ENCODE results near the gene CA10.

CA10 gene

GRCh38 chr17:52134641-52135040, 23.9 kb downstream of the CA10 start:
- Histone ChIP-seq H3K4me3 (no peak overlapping the region), H3K27me3 (no peaks in the 10 kb centered on the region)

GRCh38 chr17:52128721-52129120, 29.8 kb downstream of the CA10 start:
- TF ChIP-seq Cebpa-rat (IDR thresholded peaks at IDR 0.05): no peak
- Histone ChIP-seq H3K4me3 (no peak overlapping the region), H4K20me1 (no peaks in the 10 kb centered on the region), H3K27me3 (no peaks in the 10 kb centered on the region), H3K4me2 (no peak overlapping the region), H3K27ac (no peak overlapping the region), H3K4me1 (no peaks in the 10 kb centered on the region; a peak in 1 of 20 replicates), H3K9me3 (replicated peaks in 1 of 11) (peaks cover 0 to 8% (median 0%) of the 10 kb centered on the region in 11 experiments; a peak in 2 of 22 replicates), H3K9ac (no peak overlapping the region), H3K36me3 (no peaks in the 10 kb centered on the region)

More at GRCh38 chr17:52134641-52135040, 23.9 kb downstream of the CA10 start:
- H3K9me3 ChIP-seq (replicated peaks in 1 of 11): peaks cover 0 to 8% (median 0%) of the 10 kb centered on the region in 11 experiments; a peak in 2 of 22 replicates
- no peaks in the 10 kb centered on the region for H3K36me3 ChIP-seq
- H3K9ac ChIP-seq: no peak overlapping the region
- H3K4me1 ChIP-seq: peaks cover 0 to 6% (median 0%) of the 10 kb centered on the region in 10 experiments; a peak in 1 of 20 replicates
- no peak for TF ChIP-seq Cebpa-rat (IDR thresholded peaks at IDR 0.05)
- no peak overlapping the region for H3K4me2 ChIP-seq
- H3K27ac ChIP-seq: no peak overlapping the region
- no peaks in the 10 kb centered on the region for H4K20me1 ChIP-seq

GRCh38 chr17:52124993-52125392, 33.5 kb downstream of the CA10 start:
- no peak for TF ChIP-seq Cebpa-rat (IDR thresholded peaks at IDR 0.05)
- H3K4me2 ChIP-seq: no peak overlapping the region
- H4K20me1 ChIP-seq: no peaks in the 10 kb centered on the region
- peaks cover 6 to 12% (median 10%) of the 10 kb centered on the region in 11 experiments; a peak in 17 of 22 replicates for H3K9me3 ChIP-seq (replicated peaks in 1 of 11)
- no peak overlapping the region for H3K9ac ChIP-seq
- H3K27ac ChIP-seq: no peak overlapping the region
- no peaks in the 10 kb centered on the region for H3K27me3 ChIP-seq
- H3K36me3 ChIP-seq: no peaks in the 10 kb centered on the region
- no peak overlapping the region for H3K4me3 ChIP-seq
- peaks cover 0 to 6% (median 0%) of the 10 kb centered on the region in 10 experiments; a peak in 4 of 20 replicates for H3K4me1 ChIP-seq

GRCh38 chr17:52124561-52124960, 34.0 kb downstream of the CA10 start:
- no peak overlapping the region for H3K4me2 ChIP-seq
- H3K36me3 ChIP-seq: no peaks in the 10 kb centered on the region
- TF ChIP-seq Cebpa-rat (IDR thresholded peaks at IDR 0.05): no peak
- no peak overlapping the region for H3K9ac ChIP-seq
- peaks cover 6 to 14% (median 9%) of the 10 kb centered on the region in 11 experiments; a peak in 17 of 22 replicates for H3K9me3 ChIP-seq (replicated peaks in 1 of 11)
- H3K4me3 ChIP-seq: no peak overlapping the region
- no peaks in the 10 kb centered on the region for H4K20me1 ChIP-seq
- H3K27me3 ChIP-seq: no peaks in the 10 kb centered on the region
- no peak overlapping the region for H3K27ac ChIP-seq
- H3K4me1 ChIP-seq: peaks cover 0 to 6% (median 0%) of the 10 kb centered on the region in 10 experiments; a peak in 4 of 20 replicates

- H3K9ac ChIP-seq: no peak overlapping the region
- peaks cover 0 to 6% (median 0%) of the 10 kb centered on the region in 10 experiments; a peak in 3 of 20 replicates for H3K4me1 ChIP-seq
- H4K20me1 ChIP-seq: no peaks in the 10 kb centered on the region
- no peak overlapping the region for H3K4me3 ChIP-seq
- no peak overlapping the region; a peak in 1 of 22 replicates for H3K4me2 ChIP-seq
- no peaks in the 10 kb centered on the region for H3K27me3 ChIP-seq
- no peak for TF ChIP-seq Cebpa-rat (IDR thresholded peaks at IDR 0.05)
- peaks cover 19 to 31% (median 26%) of the 10 kb centered on the region in 11 experiments for H3K9me3 ChIP-seq (replicated peaks in 1 of 11)
- H3K27ac ChIP-seq: no peak overlapping the region
- no peaks in the 10 kb centered on the region for H3K36me3 ChIP-seq
Observed at GRCh38 chr17:52120465-52120864, 38.0 kb downstream of the CA10 start.

GRCh38 chr17:52110923-52111581, 47.5 kb downstream of the CA10 start:
- H3K9me3 ChIP-seq (replicated peaks in 1 of 11): peaks cover 13 to 18% (median 15%) of the 10 kb centered on the region in 11 experiments
- no peaks in the 10 kb centered on the region for H3K27me3 ChIP-seq
- no peaks in the 10 kb centered on the region for H3K36me3 ChIP-seq
- TF ChIP-seq Cebpa-rat (IDR thresholded peaks at IDR 0.05): no peak
- no peaks in the 10 kb centered on the region for H4K20me1 ChIP-seq
- H3K4me1 ChIP-seq: no peaks in the 10 kb centered on the region
- no peak overlapping the region for H3K4me3 ChIP-seq
- H3K9ac ChIP-seq: no peak overlapping the region
- H3K4me2 ChIP-seq: no peak overlapping the region
- no peak overlapping the region for H3K27ac ChIP-seq

- Histone ChIP-seq H3K4me1 (no peaks in the 10 kb centered on the region), H3K4me3 (no peak overlapping the region), H3K4me2 (no peak overlapping the region), H3K9me3 (replicated peaks in 1 of 11) (no peaks in the 10 kb centered on the region), H3K36me3 (no peaks in the 10 kb centered on the region), H3K27ac (no peak overlapping the region), H4K20me1 (no peaks in the 10 kb centered on the region), H3K9ac (no peak overlapping the region), H3K27me3 (no peaks in the 10 kb centered on the region)
- no peak for TF ChIP-seq Cebpa-rat (IDR thresholded peaks at IDR 0.05)
Observed at GRCh38 chr17:52106638-52107261, 51.8 kb downstream of the CA10 start.

GRCh38 chr17:52106072-52106471, 52.4 kb downstream of the CA10 start:
- no peaks in the 10 kb centered on the region for H3K27me3 ChIP-seq
- no peaks in the 10 kb centered on the region for H4K20me1 ChIP-seq
- no peak overlapping the region for H3K9ac ChIP-seq

GRCh38 chr17:52105591-52105990, 52.9 kb downstream of the CA10 start:
- TF ChIP-seq Cebpa-rat (IDR thresholded peaks at IDR 0.05): no peak
- Histone ChIP-seq H3K4me2 (no peak overlapping the region), H3K9me3 (replicated peaks in 1 of 11) (no peaks in the 10 kb centered on the region), H3K36me3 (no peaks in the 10 kb centered on the region), H3K27me3 (no peaks in the 10 kb centered on the region), H3K4me1 (no peaks in the 10 kb centered on the region), H3K4me3 (no peak overlapping the region), H4K20me1 (no peaks in the 10 kb centered on the region), H3K27ac (no peak overlapping the region), H3K9ac (no peak overlapping the region)

More at GRCh38 chr17:52106072-52106471, 52.4 kb downstream of the CA10 start:
- Histone ChIP-seq H3K36me3 (no peaks in the 10 kb centered on the region), H3K9me3 (replicated peaks in 1 of 11) (no peaks in the 10 kb centered on the region), H3K4me2 (no peak overlapping the region), H3K4me3 (no peak overlapping the region), H3K4me1 (no peaks in the 10 kb centered on the region), H3K27ac (no peak overlapping the region)
- TF ChIP-seq Cebpa-rat (IDR thresholded peaks at IDR 0.05): no peak
